ENCODE results near the gene SPATA1. TPM values are rescaled to one million over a fixed set of nuclear protein-coding genes. Genes with fewer than 3 reads are reported as not detected.

SPATA1 gene
- total RNA-seq, 1 donor from 2014 or later: 1.3 TPM

DNA sequence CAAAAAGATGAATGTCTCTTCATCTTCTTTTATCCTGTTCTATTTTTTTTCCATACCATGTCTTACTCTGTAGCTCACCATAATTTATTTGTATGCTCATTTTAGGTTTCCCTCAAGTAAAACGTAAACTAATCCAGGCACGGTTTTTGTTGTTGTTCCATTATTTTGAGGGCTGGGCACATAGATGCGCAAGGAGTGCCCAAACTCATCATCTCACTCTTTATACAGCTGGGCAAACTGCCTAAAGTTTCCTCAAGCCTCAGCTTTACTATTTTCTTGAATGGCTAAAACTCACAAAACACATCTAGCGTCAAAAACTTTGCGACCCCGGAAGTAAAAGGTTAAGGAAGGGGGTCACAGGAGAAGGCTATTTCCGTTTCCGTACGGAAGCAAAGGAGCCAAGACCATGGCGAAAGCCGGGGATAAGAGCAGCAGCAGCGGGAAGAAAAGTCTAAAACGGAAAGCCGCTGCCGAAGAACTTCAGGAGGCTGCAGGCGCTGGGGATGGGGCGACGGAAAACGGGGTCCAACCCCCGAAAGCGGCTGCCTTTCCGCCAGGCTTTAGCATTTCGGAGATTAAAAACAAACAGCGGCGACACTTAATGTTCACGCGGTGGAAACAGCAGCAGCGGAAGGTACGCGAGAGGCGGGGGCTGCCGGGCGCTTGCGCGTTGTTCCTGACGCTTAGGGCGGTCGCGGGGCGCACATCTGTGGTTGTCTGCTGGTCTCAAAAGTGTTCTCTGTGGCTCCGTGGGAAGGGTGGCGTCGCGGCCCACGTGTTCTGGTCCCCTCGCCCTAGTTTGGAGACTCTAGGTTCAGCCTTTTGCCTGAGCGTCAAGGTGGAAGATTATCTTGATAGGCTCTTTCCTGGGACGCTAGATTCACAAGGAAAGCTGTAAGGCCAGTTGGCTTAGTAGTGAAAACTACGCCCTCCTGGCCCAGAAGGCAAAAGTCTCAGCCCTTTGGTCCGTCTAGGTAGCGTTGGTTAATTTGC, 27.0 kb upstream of the SPATA1 start, which contains the start of gene RPF1:
TSS of gene RPF1 (plus strand) at position 391 of the 993 bp plus-strand sequence. CDS start at position 407, 16 bp downstream.
- Mint-ChIP-seq H3K27ac (ENCODE audit: unreplicated experiment) (peak within 1 kb of the TSS; percentile 97), H3K9me3 (ENCODE audit: unreplicated experiment) (peaks cover 14% of the 10 kb centered on the region), H3K4me3 (ENCODE audit: unreplicated experiment) (peak within 1 kb of the TSS; percentile 100), H3K27me3 (ENCODE audit: unreplicated experiment) (peaks cover 9% of the 10 kb centered on the region), H3K4me1 (ENCODE audit: low read depth, unreplicated experiment) (peaks cover 6% of the 10 kb centered on the region), H3K36me3 (ENCODE audit: unreplicated experiment) (peaks cover 9% of the 10 kb centered on the region)
- DNase-seq: peak; percentile 74
- TF ChIP-seq, protein P1, sequence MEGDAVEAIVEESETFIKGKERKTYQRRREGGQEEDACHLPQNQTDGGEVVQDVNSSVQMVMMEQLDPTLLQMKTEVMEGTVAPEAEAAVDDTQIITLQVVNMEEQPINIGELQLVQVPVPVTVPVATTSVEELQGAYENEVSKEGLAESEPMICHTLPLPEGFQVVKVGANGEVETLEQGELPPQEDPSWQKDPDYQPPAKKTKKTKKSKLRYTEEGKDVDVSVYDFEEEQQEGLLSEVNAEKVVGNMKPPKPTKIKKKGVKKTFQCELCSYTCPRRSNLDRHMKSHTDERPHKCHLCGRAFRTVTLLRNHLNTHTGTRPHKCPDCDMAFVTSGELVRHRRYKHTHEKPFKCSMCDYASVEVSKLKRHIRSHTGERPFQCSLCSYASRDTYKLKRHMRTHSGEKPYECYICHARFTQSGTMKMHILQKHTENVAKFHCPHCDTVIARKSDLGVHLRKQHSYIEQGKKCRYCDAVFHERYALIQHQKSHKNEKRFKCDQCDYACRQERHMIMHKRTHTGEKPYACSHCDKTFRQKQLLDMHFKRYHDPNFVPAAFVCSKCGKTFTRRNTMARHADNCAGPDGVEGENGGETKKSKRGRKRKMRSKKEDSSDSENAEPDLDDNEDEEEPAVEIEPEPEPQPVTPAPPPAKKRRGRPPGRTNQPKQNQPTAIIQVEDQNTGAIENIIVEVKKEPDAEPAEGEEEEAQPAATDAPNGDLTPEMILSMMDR (IDR thresholded peaks at IDR 0.05; ENCODE audit: partially characterized antibody, unreplicated experiment): no peak

DNA sequence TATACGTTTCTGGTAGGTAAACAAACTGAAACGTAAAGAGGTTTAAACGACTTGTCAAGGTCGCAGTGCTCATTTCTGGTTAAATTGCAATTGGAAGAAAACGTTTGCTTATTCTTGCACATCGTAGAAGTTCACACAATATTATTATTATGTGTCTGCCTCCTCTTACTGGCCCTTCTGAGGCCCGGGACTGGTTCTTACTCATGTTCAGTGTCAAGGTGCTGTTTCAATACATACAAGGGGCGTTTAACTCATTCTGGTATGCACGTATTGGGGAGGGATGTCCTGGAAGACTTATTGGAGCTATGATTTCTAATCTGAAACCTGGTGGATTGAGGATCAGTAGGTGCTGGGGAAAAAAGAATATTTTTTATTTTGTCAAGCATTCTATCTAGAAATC, 26.2 kb upstream of the SPATA1 start:
- Mint-ChIP-seq H3K9me3 (ENCODE audit: unreplicated experiment) (peaks cover 12% of the 10 kb centered on the region), H3K36me3 (ENCODE audit: unreplicated experiment) (peaks cover 9% of the 10 kb centered on the region)

DNA sequence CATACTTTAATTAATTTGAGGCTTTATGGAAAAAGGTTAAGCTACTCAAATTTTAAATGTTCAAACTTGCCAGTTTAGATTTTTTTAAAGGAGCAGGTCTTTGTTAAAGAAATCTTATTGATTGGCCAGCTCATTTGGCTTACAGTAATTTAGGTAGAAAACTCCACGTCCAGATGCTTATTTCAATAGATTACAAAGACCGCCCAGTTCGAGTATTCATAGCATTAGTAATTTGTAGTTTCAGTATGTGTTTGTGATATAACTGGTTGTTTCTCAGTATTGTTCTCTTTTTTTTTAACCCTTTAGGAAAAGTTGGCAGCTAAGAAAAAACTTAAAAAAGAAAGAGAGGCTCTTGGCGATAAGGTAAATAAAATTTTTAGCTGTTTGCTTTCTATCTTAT, 25.5 kb upstream of the SPATA1 start:
- H3K27me3 Mint-ChIP-seq (ENCODE audit: unreplicated experiment): peaks cover 9% of the 10 kb centered on the region
- H3K27ac Mint-ChIP-seq (ENCODE audit: unreplicated experiment): no peak overlapping the region
- no peak for DNase-seq
- peaks cover 6% of the 10 kb centered on the region for H3K4me1 Mint-ChIP-seq (ENCODE audit: low read depth, unreplicated experiment)
- TF ChIP-seq, protein P1 (IDR thresholded peaks at IDR 0.05; ENCODE audit: partially characterized antibody, unreplicated experiment): no peak
- H3K36me3 Mint-ChIP-seq (ENCODE audit: unreplicated experiment): peaks cover 9% of the 10 kb centered on the region
- H3K4me3 Mint-ChIP-seq (ENCODE audit: unreplicated experiment): peak overlapping the region; percentile 52
- H3K9me3 Mint-ChIP-seq (ENCODE audit: unreplicated experiment): peaks cover 12% of the 10 kb centered on the region

More for the DNA sequence above, 26.2 kb upstream of the SPATA1 start:
- peak overlapping the region; percentile 97 for H3K27ac Mint-ChIP-seq (ENCODE audit: unreplicated experiment)
- TF ChIP-seq, protein P1 (IDR thresholded peaks at IDR 0.05; ENCODE audit: partially characterized antibody, unreplicated experiment): no peak
- peaks cover 6% of the 10 kb centered on the region for H3K4me1 Mint-ChIP-seq (ENCODE audit: low read depth, unreplicated experiment)
- H3K27me3 Mint-ChIP-seq (ENCODE audit: unreplicated experiment): peaks cover 9% of the 10 kb centered on the region
- no peak for DNase-seq
- H3K4me3 Mint-ChIP-seq (ENCODE audit: unreplicated experiment): peak overlapping the region; percentile 100

DNA sequence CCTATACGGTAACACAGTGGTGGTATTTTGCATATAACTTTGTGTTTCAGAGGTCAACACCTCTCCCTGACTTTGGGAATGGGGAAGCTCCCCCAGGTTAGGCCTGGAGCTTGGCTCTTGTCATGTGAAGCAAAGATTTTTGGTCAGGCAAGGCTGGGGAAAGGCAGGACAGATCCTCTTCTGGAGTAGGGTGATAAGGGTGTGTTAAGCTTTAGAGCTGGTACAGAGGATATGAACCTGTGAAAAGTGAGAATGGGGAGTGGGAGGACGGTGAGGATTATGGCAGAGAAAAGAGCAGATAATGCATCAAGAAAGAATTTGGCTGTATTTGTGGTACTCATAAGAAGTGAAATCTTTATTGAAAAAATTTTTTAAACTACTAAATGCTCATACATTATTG, 24.9 kb upstream of the SPATA1 start:
- no peak for DNase-seq
- H3K27me3 Mint-ChIP-seq (ENCODE audit: unreplicated experiment): peaks cover 9% of the 10 kb centered on the region
- peaks cover 12% of the 10 kb centered on the region for H3K9me3 Mint-ChIP-seq (ENCODE audit: unreplicated experiment)
- peaks cover 9% of the 10 kb centered on the region for H3K36me3 Mint-ChIP-seq (ENCODE audit: unreplicated experiment)
- no peak overlapping the region for H3K27ac Mint-ChIP-seq (ENCODE audit: unreplicated experiment)
- TF ChIP-seq, protein P1 (IDR thresholded peaks at IDR 0.05; ENCODE audit: partially characterized antibody, unreplicated experiment): no peak
- peaks cover 6% of the 10 kb centered on the region for H3K4me1 Mint-ChIP-seq (ENCODE audit: low read depth, unreplicated experiment)
- H3K4me3 Mint-ChIP-seq (ENCODE audit: unreplicated experiment): peak overlapping the region; percentile 20

DNA sequence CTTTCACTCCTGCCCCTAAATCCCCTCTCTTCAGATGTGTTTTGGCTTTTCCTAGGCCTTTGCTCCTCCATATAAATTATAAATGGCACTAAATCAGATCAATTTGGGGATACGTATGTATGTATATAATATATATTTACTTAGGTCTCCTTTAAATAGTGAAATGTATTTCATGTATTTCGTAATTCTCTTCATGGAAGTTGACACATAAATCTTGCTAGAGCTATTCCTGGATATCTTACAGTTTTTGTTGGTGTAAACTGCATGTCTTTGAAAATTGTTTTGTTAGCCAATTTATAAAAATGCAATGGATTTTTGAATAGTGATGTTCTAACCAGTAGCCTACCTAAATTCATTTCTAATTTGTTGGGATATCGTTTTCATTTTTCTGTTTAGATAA, 18.1 kb upstream of the SPATA1 start:
- TF ChIP-seq, protein P1 (IDR thresholded peaks at IDR 0.05; ENCODE audit: partially characterized antibody, unreplicated experiment): no peak
- Mint-ChIP-seq H3K27ac (ENCODE audit: unreplicated experiment) (no peak overlapping the region), H3K4me1 (ENCODE audit: low read depth, unreplicated experiment) (no peaks in the 10 kb centered on the region), H3K4me3 (ENCODE audit: unreplicated experiment) (no peak overlapping the region), H3K36me3 (ENCODE audit: unreplicated experiment) (no peaks in the 10 kb centered on the region), H3K9me3 (ENCODE audit: unreplicated experiment) (no peaks in the 10 kb centered on the region), H3K27me3 (ENCODE audit: unreplicated experiment) (no peaks in the 10 kb centered on the region)
- DNase-seq: no peak

Data from glutamatergic neuron (in vitro differentiated cells).